Thoracic aorta (tissue), 2 donors: ENCODE results near the gene SOX21. TPM values are rescaled to one million over a fixed set of nuclear protein-coding genes. Genes with fewer than 3 reads are reported as not detected.

Source experiments
- ATAC-seq: fragments of 150-250 bp; one replicate; pipeline ENCODE4 v1.8.0; 2017; ENCODE audit warnings: low read depth; ENCODE audit not compliant: insufficient number of reproducible peaks, low FRiP score
- DNase-seq: peaks from one replicate; pipeline ENCODE4 v3.0.0-alpha.2; 2020; ENCODE audit warnings: low spot score
- H3K27ac ChIP-seq, 2 donors: fragments of 200-600 bp; sonication (generic); 1 replicate in 1 of 2; 2 replicates in 1 of 2; pipeline ENCODE4 v1.5.1; 2016; ENCODE audit warnings: mild to moderate bottlenecking in 2 of 2, moderate library complexity in 2 of 2
- H3K27me3 ChIP-seq: fragments of 200-600 bp; sonication (generic); replicated peaks from 2 replicates; pipeline ENCODE4 v1.6.0; 2016; ENCODE audit warnings: mild to moderate bottlenecking; ENCODE audit not compliant: insufficient read depth
- H3K36me3 ChIP-seq: fragments of 200-600 bp; sonication (generic); one replicate; pipeline ENCODE4 v1.5.1; 2016
- H3K4me1 ChIP-seq, 2 donors: fragments of 200-600 bp; sonication (generic); 1 replicate in 1 of 2; 2 replicates in 1 of 2; pipeline versions ENCODE4 v1.5.1 to v1.6.0; 2016; ENCODE audit warnings: low read depth in 2 of 2, mild to moderate bottlenecking in 1 of 2; ENCODE audit not compliant: control insufficient read depth in 1 of 2
- H3K4me3 ChIP-seq: fragments of 200-600 bp; sonication (generic); 2 replicates; pipeline ENCODE4 v1.5.1; 2016; ENCODE audit warnings: mild to moderate bottlenecking
- H3K9me3 ChIP-seq: fragments of 200-600 bp; sonication (generic); 2 replicates; pipeline ENCODE4 v1.5.1; 2016
- total RNA-seq, 2 donors: library from RNA; depleted of rRNA; stranded (reverse); fragments of >200 nt; gene quantifications; one replicate each; pipeline versions ENCODE4 v1.1.0 to v1.2.3, GENCODE V29; 2016
- TF ChIP-seq, protein P1 (sequence below): fragments of 200-600 bp; sonication (generic); IDR thresholded peaks from one replicate; pipeline ENCODE4 v1.5.1; 2019; ENCODE audit warnings: antibody characterized with exemption

The SOX21 gene
- total RNA-seq, 2 donors from 2014 or later, result 0.28 TPM; not detected in 1

- Histone ChIP-seq H3K9me3 (no peaks in the 10 kb centered on the region), H3K27ac (no peak overlapping the region), H3K27me3 (peaks cover 13% of the 10 kb centered on the region), H3K4me1 (peaks cover 8 to 13% of the 10 kb centered on the region in 2 donors), H3K36me3 (no peaks in the 10 kb centered on the region), H3K4me3 (no peak overlapping the region)
- DNase-seq, result no peak
- ATAC-seq, result no peak
- TF ChIP-seq, protein P1, sequence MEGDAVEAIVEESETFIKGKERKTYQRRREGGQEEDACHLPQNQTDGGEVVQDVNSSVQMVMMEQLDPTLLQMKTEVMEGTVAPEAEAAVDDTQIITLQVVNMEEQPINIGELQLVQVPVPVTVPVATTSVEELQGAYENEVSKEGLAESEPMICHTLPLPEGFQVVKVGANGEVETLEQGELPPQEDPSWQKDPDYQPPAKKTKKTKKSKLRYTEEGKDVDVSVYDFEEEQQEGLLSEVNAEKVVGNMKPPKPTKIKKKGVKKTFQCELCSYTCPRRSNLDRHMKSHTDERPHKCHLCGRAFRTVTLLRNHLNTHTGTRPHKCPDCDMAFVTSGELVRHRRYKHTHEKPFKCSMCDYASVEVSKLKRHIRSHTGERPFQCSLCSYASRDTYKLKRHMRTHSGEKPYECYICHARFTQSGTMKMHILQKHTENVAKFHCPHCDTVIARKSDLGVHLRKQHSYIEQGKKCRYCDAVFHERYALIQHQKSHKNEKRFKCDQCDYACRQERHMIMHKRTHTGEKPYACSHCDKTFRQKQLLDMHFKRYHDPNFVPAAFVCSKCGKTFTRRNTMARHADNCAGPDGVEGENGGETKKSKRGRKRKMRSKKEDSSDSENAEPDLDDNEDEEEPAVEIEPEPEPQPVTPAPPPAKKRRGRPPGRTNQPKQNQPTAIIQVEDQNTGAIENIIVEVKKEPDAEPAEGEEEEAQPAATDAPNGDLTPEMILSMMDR, result no peak
Measured at GRCh38 chr13:94703271-94703670, 9.1 kb downstream of the SOX21 start.

GRCh38 chr13:94702181-94703041 lies 9.9 kb downstream of the SOX21 start:
- Histone ChIP-seq H3K27ac (no peak overlapping the region), H3K36me3 (no peaks in the 10 kb centered on the region), H3K9me3 (no peaks in the 10 kb centered on the region), H3K4me3 (no peak overlapping the region), H3K27me3 (peaks cover 10% of the 10 kb centered on the region), H3K4me1 (peaks cover 0 to 4% of the 10 kb centered on the region in 2 donors)
- DNase-seq (no peak), ATAC-seq (no peak)
- TF ChIP-seq, protein P1, result no peak

DNA sequence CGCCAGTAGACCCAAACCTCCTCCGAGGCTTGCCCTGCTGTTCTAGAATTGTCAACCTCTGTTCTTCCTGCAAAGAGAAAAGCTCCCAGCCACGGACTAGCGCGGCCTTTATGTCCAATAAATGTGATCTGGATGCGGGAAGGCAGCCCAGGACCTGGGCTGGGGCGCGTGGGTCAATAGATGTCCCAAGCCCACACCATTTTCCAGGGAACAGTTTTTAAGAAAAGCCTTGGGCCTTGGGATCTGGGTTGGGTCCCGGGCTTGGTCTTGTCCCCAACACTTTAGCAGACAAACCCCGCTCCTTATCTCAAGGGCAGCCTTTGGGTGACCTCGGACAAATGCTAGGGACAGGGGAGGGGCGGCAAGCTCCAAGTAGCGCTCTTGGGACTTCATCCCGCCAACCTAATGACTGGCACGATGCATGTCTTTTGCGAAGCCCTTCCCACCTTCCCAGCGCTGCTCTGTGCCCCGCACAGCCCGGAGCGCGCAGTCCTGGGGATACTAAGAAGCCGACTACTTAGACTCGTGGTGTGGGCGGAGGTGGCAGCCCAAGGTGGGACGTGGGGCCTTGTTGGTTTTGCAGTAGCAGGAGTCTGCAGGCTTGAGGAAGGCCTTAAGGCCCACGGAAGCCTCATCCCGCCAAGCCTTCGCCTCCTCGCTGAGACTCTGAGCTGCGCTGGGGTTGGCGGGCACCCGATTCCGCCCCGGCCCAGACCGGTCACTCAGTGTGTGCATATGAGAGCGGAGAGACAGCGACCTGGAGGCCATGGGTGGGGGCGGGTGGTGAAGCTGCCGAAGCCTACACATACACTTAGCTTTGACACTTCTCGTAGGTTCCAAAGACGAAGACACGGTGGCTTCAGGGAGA lies 10.8 kb downstream of the SOX21 start:
- no peaks in the 10 kb centered on the region for H3K36me3 ChIP-seq
- DNase-seq (no peak), ATAC-seq (no peak)
- no peaks in the 10 kb centered on the region for H3K9me3 ChIP-seq
- H3K4me1 ChIP-seq, result no peaks in the 10 kb centered on the region
- H3K27ac ChIP-seq, result no peak overlapping the region
- H3K4me3 ChIP-seq, result no peak overlapping the region
- TF ChIP-seq, protein P1, result no peak
- H3K27me3 ChIP-seq, result peaks cover 10% of the 10 kb centered on the region

GRCh38 chr13:94700536-94700935 lies 11.8 kb downstream of the SOX21 start:
- Histone ChIP-seq H3K27ac (no peak overlapping the region), H3K36me3 (no peaks in the 10 kb centered on the region), H3K4me1 (no peaks in the 10 kb centered on the region), H3K4me3 (no peak overlapping the region), H3K27me3 (peaks cover 4% of the 10 kb centered on the region), H3K9me3 (no peaks in the 10 kb centered on the region)
- TF ChIP-seq, protein P1, result no peak
- ATAC-seq (no peak), DNase-seq (no peak)

DNA sequence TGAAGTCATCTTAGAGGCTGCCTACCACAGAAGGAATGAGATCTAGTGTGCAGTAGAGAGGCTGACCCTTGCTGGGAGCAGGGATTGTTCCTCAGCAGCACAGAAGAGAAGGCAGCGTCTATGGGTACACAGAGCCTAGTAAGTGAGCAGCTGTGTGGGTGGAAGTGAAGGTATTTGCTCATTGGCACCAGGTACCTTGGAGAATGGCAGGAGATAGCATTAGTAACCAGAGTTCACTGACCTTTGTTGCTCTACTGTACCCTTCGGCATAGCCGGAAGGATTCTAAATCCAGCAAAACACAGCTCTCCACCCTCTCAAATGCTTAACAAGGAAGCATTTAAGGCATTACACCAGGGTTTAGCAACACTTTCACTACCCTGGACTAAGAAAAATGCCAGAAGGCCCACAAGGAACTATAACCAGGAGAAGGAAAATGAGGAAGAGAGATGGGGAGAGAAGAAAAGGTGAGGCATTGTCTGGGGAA lies 12.3 kb downstream of the SOX21 start:
- Histone ChIP-seq H3K27ac (no peak overlapping the region), H3K4me1 (no peaks in the 10 kb centered on the region), H3K4me3 (no peak overlapping the region), H3K27me3 (peaks cover 2% of the 10 kb centered on the region), H3K36me3 (no peaks in the 10 kb centered on the region), H3K9me3 (no peaks in the 10 kb centered on the region)
- TF ChIP-seq, protein P1, result no peak
- DNase-seq (no peak), ATAC-seq (no peak)
